HG03354 (cell line): Measurements from ENCODE around the gene PITPNM1.

ENCODE experiments used
- ATAC-seq: cut with Tn5 transposase; IDR thresholded peaks from one replicate; pipeline ENCODE4 v1.9.1; 2021; ENCODE audit warnings: mild to moderate bottlenecking; ENCODE audit not compliant: unreplicated experiment, poor library complexity, severe bottlenecking

PITPNM1 gene

GRCh38 chr11:67449116-67449844 is 55.9 kb downstream of the PITPNM1 start:
- ATAC-seq = no peak

DNA sequence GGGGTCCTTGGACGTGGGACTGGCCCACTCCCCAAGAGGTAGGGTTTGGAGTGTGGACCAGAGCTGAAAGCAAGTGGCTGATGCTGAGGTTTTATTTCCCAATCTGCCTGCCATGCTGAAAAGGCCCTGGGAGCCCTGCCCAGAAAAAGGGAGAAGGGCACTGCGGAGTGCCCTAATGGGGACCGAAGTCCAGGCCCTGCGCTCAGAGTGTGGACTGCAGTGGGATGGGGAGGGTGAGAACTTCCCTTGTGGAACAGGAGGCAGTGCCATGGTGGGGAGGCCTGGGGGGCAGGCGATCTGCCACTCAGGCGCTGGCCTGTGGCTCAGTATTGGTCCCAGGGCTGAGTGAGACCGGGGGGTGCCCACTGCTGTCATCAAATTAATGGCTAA is 56.9 kb downstream of the PITPNM1 start:
- no peak for ATAC-seq

DNA sequence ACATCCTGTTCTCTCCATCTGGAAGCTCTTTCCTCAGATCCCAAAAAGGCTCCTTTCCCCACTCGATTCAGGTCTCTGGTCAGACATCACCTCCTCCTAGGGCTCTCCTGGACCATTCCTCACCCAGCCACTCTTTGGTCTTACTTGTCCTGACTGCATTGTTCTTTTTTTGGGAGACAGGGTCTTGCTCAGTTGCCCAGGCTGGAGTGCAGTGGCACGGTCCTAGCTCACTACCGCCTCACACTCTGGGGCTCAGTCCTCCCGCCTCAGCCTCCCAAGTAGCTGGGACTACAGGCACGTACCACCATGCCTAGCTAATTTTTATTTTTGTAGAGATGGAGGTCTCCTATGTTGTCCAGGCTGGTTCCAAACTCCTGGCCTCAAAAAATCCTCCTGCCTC is 59.6 kb downstream of the PITPNM1 start:
- ATAC-seq = no peak

DNA sequence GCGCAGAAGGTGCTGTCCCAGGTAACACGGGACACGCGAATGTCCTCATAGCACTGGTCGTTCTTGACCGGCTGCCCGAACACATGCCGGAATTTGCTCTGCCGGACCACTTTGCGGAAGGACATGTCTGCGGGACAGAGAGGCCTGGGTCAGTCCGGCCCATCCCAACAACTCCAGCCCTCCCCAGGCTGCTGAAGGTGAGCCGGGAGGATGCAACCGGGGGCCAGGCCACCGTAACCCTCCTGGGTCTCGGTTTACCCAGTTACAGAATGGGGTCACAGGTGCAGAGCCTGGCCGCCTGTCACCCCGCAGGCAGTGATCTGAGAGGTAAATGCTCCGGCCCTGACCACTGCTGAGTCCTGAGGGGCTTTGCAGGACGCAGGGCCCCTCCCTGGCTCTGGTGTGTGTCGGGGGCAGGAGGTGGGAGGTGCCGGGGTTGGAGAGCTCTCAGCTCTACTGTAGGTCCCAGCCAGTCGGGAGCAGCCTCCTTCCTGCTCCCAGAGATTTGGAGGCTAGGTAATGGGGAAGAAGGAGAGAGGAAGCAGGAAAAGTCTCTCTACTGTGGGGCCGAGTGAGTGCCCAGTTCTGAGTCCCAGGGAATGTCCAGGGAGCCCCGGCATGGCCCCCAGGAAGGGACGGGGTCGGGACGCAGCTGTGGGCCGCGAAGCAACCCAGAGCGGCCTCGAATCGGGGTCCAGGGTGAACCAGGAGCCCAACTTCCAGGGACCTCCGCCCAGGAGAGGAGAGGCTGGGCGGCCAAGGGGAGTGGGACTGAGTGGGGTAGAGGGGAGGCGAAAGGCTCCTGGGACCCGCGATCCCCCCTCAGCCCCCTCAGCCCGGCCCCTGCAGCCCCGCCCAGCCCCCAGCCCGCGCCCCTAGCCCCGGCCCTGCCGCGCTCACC is 62.4 kb downstream of the PITPNM1 start:
- no peak for ATAC-seq
